SK-N-MC (cell line): Measurements from ENCODE around the gene USH2A.

Source experiments
- EZH2 ChIP-seq: fragments of 200-600 bp; sonication (generic); IDR thresholded peaks from one replicate; pipeline ENCODE4 v1.6.1; 2017; ENCODE audit warnings: antibody characterized with exemption
- POLR2AphosphoS5 ChIP-seq: IDR thresholded peaks from 2 replicates; pipeline ENCODE4 v1.6.1; 2012; ENCODE audit warnings: mild to moderate bottlenecking, low read depth, low read length, borderline replicate concordance

GRCh38 chr1:215819114-215819513 is 604.1 kb downstream of the USH2A start:
- no peak for TF ChIP-seq EZH2
- TF ChIP-seq POLR2AphosphoS5 = no peak
